Activated B cell treated with CpG ODN at 0.5 μM for 24 hours (primary cell): ENCODE measurements around the gene PPM1N. TPM values are rescaled to one million over a fixed set of nuclear protein-coding genes. Genes with fewer than 3 reads are reported as not detected.

Source experiments
- ATAC-seq: fragments of 200-7000 bp; cut with Tn5 transposase; one replicate; pipeline ENCODE4 v1.10.0; 2021; ENCODE audit warnings: low read depth, mild to moderate bottlenecking, moderate library complexity
- CTCF ChIA-PET: fragments of 350-600 bp; sonication (Branson Sonifier 250); formaldehyde crosslinking; loops from one replicate; lab custom pipeline; 2021; ENCODE audit warnings: antibody characterized with exemption; lab: Charles Lee
- POLR2A ChIA-PET: fragments of 350-600 bp; sonication (Branson Sonifier 250); formaldehyde crosslinking; loops from one replicate; lab custom pipeline; 2021; ENCODE audit warnings: antibody characterized with exemption; lab: Charles Lee
- DNase-seq: peaks from one replicate; pipeline ENCODE4 v3.0.0; 2022
- H3K27ac Mint-ChIP-seq: one replicate; pipeline ENCODE4 v1.8.0; 2020; ENCODE audit warnings: mixed read lengths
- H3K27me3 Mint-ChIP-seq: one replicate; pipeline ENCODE4 v1.8.0; 2021; ENCODE audit warnings: mixed read lengths
- H3K36me3 Mint-ChIP-seq: one replicate; pipeline ENCODE4 v1.8.0; 2021; ENCODE audit warnings: low read depth, mixed read lengths
- H3K4me1 Mint-ChIP-seq: one replicate; pipeline ENCODE4 v1.8.0; 2021; ENCODE audit warnings: mixed read lengths
- H3K4me3 Mint-ChIP-seq: one replicate; pipeline ENCODE4 v1.8.0; 2020; ENCODE audit warnings: mild to moderate bottlenecking, mixed read lengths
- H3K9me3 Mint-ChIP-seq: one replicate; pipeline ENCODE4 v1.8.0; 2020; ENCODE audit warnings: mixed read lengths
- CTCF ChIP-seq: fragments of 200-600 bp; IDR thresholded peaks from one replicate; pipeline ENCODE4 v1.8.0; 2022; ENCODE audit warnings: antibody characterized with exemption, mild to moderate bottlenecking
- intact Hi-C: fragments of 100-400 bp; cut with micrococcal nuclease; formaldehyde crosslinking; loops from one replicate; pipeline ENCODE4 v1.15.1; 2024
- total RNA-seq: library from RNA; stranded (reverse); gene quantifications from 2 replicates; pipeline ENCODE4 v1.2.3, GENCODE V29; 2022

Gene PPM1N
- total RNA-seq, 1 donor from 2014 or later = 0.80 TPM

- intact Hi-C loops = no loop called here
- no peaks in the 10 kb centered on the region for H3K27me3 Mint-ChIP-seq
- H3K9me3 Mint-ChIP-seq = no peaks in the 10 kb centered on the region
- no peak for ATAC-seq
- H3K27ac Mint-ChIP-seq = no peak overlapping the region
- POLR2A ChIA-PET = no interaction called here
- H3K4me3 Mint-ChIP-seq = no peak overlapping the region
- no peaks in the 10 kb centered on the region for H3K36me3 Mint-ChIP-seq
- H3K4me1 Mint-ChIP-seq = peaks cover 8% of the 10 kb centered on the region
- no peak for DNase-seq
- CTCF ChIA-PET = no interaction called here
- TF ChIP-seq CTCF = no peak
Measured at GRCh38 chr19:45539459-45539858, 41.2 kb downstream of the PPM1N start.

- POLR2A ChIA-PET = no interaction called here
- Mint-ChIP-seq H3K9me3 (no peaks in the 10 kb centered on the region), H3K4me1 (peaks cover 16% of the 10 kb centered on the region), H3K4me3 (no peak overlapping the region), H3K36me3 (no peaks in the 10 kb centered on the region), H3K27ac (no peak overlapping the region), H3K27me3 (no peaks in the 10 kb centered on the region)
- no peak for ATAC-seq
- CTCF ChIA-PET = no interaction called here
- no peak for DNase-seq
- intact Hi-C loops = no loop called here
- no peak for TF ChIP-seq CTCF
Measured at GRCh38 chr19:45542234-45542668, 44.0 kb downstream of the PPM1N start.

- peaks cover 24% of the 10 kb centered on the region for H3K4me1 Mint-ChIP-seq
- H3K36me3 Mint-ChIP-seq = no peaks in the 10 kb centered on the region
- no peak for ATAC-seq
- no peak overlapping the region for H3K27ac Mint-ChIP-seq
- intact Hi-C loops = no loop called here
- no peak for TF ChIP-seq CTCF
- H3K9me3 Mint-ChIP-seq = no peaks in the 10 kb centered on the region
- H3K4me3 Mint-ChIP-seq = no peak overlapping the region
- CTCF ChIA-PET = interaction anchor here (1.8 kb wide), 1 partner anchor 24 kb away, joined by 3 read pairs; no protein-coding TSS in a partner anchor
- H3K27me3 Mint-ChIP-seq = no peaks in the 10 kb centered on the region
- no peak for DNase-seq
- POLR2A ChIA-PET = no interaction called here
Measured at GRCh38 chr19:45547211-45547770, 49.0 kb downstream of the PPM1N start.

- DNase-seq = no peak
- ChIA-PET POLR2A (no interaction called here), CTCF (interaction anchor here (1.8 kb wide), 1 partner anchor 23 kb away, joined by 3 read pairs; no protein-coding TSS in a partner anchor)
- Mint-ChIP-seq H3K4me1 (peaks cover 24% of the 10 kb centered on the region), H3K27ac (no peak overlapping the region), H3K27me3 (no peaks in the 10 kb centered on the region), H3K9me3 (no peaks in the 10 kb centered on the region), H3K36me3 (peaks cover 4% of the 10 kb centered on the region), H3K4me3 (no peak overlapping the region)
- ATAC-seq = no peak
- TF ChIP-seq CTCF = no peak
- intact Hi-C loops = no loop called here
Measured at GRCh38 chr19:45547965-45548609, 49.8 kb downstream of the PPM1N start.

Other genes with a start within 250 kb of the PPM1N start
- gene MARK4, start 247.2 kb upstream of the PPM1N start, total RNA-seq = 26.0 and 28.0 TPM in 2 replicates
- gene CKM, start 175.6 kb upstream of the PPM1N start, total RNA-seq = not detected in 2 replicates
- gene KLC3, start 157.7 kb upstream of the PPM1N start, total RNA-seq = not detected in 2 replicates
- gene ERCC2, start 127.9 kb upstream of the PPM1N start, total RNA-seq = 29.8 and 31.5 TPM in 2 replicates
- gene PPP1R13L, start 93.4 kb upstream of the PPM1N start, total RNA-seq = 4.0 and 5.1 TPM in 2 replicates
- 6.7 and 6.8 TPM in 2 replicates for gene POLR1G, start 91.8 kb upstream of the PPM1N start, total RNA-seq
- 69.2 and 71.6 TPM in 2 replicates for gene ERCC1, start 74.5 kb upstream of the PPM1N start, total RNA-seq
- gene FOSB, start 30.4 kb upstream of the PPM1N start, total RNA-seq = 16.8 and 20.4 TPM in 2 replicates
- gene RTN2, start 1.4 kb upstream of the PPM1N start, total RNA-seq = 1.2 and 1.5 TPM in 2 replicates
- 294 and 300 TPM in 2 replicates for gene VASP, start 9.0 kb downstream of the PPM1N start, total RNA-seq
- gene OPA3, start 86.4 kb downstream of the PPM1N start, total RNA-seq = 12.0 and 14.4 TPM in 2 replicates
- gene GPR4, start 103.8 kb downstream of the PPM1N start, total RNA-seq = not detected in 2 replicates
- gene EML2, start 141.0 kb downstream of the PPM1N start, total RNA-seq = 73.8 and 97.7 TPM in 2 replicates
- gene GIPR, start 169.8 kb downstream of the PPM1N start, total RNA-seq = 0.49 and 0.69 TPM in 2 replicates
- gene SNRPD2, start 193.5 kb downstream of the PPM1N start, total RNA-seq = 507 and 570 TPM in 2 replicates
- gene QPCTL, start 194.2 kb downstream of the PPM1N start, total RNA-seq = 19.3 and 21.1 TPM in 2 replicates
- gene FBXO46, start 232.5 kb downstream of the PPM1N start, total RNA-seq = 36.3 and 44.0 TPM in 2 replicates
- not detected in 2 replicates for gene MEIOSIN, start 235.0 kb downstream of the PPM1N start, total RNA-seq